Left renal pelvis (tissue), 4 donors: ENCODE data around the gene GCKR. TPM values are rescaled to one million over a fixed set of nuclear protein-coding genes. Genes with fewer than 3 reads are reported as not detected.

ENCODE experiments used
- DNase-seq, 4 donors: peaks; one replicate each; pipeline ENCODE4 v3.0.0-alpha.2; 2013; ENCODE audit warnings: low read depth in 4 of 4, low spot score in 3 of 4
- polyA plus RNA-seq, 4 donors: library from polyadenylated mRNA; unstranded; fragments of 120-200 nt; gene quantifications; one replicate each; pipeline ENCODE4 v1.2.1, GENCODE V29; 2013; ENCODE audit not compliant: insufficient read length in 4 of 4

GCKR gene
- under 1 TPM in 3 of 4 donors, not detected in 1; 0.14 to 0.18 (median 0.16) TPM for polyA plus RNA-seq

- no peak for DNase-seq
Measured at GRCh38 chr2:27496357-27497287, at the start of gene GCKR. Gene GCKR, plus strand, starts transcription at chr2:27496839. Its CDS starts 66 bp downstream, at chr2:27496905.

DNA sequence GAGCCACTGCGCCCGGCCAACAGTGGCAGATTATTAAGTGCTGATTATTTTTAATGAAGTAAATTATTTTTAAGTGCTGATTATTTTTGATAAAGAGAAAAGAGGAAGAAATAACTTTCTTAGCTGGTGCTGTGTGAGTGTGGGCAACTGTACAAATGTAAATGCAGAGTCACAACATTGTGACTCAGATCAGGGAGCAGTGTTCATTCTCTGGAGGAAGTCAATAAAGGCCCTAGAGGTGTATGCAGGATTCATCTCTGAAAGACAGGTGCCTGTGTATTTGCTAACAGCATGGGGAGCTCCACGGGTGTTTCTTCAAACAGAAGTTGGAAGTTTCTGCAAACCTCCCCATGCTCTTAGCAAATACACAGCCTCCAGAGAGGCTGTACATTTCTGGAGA lies 48.3 kb upstream of the GCKR start:
- DNase-seq = no peak

DNA sequence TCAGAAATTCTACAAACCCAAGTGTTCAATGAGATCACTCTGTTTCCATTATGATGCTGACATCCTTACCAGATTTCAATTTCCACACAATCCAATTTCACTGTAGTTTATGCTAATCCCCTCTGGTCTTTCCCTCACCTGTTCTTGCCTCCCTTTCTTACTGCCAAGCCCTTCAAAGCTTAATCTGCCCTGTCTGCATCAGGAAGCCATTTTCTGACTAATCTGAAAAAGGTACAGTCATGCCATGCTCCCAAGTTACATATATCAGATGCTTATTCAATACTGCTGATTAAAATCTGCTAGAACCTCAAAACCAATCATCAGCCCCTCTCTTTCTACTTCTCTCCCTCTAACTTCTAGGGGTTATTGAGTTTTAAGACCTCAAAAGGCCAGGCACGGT lies 45.5 kb upstream of the GCKR start:
- DNase-seq = no peak

- no peak for DNase-seq
Measured at GRCh38 chr2:27453968-27454367, 42.7 kb upstream of the GCKR start.

DNA sequence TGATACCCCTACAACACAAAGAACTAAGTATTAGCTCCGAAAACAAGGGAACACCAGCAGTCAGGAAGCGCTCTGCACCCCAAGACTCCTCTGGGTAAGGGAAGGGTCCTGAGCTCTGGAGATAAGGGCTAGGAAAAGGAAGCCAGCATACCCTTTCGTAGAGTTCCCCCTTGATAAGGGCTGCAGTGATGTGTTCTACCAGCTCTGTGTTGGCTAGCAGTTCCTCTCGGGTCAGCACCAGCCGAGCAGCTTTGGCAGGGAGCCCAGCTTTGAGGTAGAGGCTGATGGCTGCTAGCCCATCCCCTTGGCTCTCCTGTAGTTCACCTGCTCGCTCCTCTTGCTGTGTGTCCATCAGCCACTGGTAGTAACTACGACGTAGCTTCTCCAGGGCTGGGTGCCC lies 35.5 kb upstream of the GCKR start:
- DNase-seq = no peak

DNA sequence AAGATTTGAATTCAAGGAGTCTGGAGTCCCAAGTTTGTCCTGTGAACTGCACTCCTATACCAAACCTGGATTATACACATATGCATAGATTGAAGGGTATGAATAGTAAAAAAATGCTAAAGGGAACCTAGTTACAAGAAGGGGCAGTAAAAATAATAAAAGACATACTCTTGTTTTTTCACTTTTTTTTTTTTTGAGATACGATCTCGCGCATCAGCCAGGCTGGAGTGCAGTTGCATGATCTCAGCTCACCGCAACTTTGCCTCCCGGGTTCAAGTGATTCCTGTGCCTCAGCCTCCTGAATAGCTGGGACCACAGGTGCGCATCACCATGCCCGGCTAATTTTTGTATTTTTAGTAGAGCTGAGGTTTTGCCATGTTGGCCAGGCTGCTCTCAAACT lies 32.2 kb upstream of the GCKR start:
- DNase-seq = no peak

DNA sequence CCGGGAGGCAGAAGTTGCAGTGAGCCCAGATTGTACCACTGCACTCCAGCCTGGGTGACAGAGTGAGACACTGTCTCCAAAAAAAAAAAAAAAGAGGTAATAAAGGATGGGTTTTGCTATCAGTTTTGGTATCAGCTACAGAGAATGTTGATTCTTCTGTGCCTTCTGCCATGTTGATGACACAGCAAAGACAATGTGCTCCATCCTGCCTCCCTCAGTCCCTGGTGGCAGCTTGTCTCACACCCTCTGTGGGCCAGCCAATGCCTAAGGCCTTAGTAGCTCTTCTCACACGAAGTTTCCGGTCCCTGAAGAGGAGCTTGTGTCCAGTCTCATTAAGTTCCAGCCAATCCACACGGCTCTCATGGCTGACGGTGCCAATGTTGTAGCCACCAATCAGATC lies 24.7 kb upstream of the GCKR start:
- no peak for DNase-seq

DNA sequence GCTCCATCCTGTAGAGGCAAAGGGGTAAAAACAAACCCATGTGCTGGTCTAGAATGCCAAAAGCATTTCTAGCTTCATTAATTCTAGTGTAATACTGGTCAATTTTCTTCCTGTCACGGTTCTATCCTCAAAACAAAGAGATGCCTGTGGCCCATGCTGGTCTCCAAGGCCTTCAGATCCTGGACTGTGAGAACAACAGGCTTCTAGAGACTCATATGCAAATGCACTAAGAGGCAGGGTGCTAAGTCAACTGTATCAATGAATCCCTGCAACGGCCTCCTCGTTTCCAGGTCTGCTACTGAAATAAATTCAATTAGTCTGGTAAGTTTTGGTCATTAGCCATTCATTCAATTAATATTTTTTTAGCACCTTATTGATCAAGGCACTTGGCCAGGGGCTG lies 11.1 kb upstream of the GCKR start:
- no peak for DNase-seq

DNA sequence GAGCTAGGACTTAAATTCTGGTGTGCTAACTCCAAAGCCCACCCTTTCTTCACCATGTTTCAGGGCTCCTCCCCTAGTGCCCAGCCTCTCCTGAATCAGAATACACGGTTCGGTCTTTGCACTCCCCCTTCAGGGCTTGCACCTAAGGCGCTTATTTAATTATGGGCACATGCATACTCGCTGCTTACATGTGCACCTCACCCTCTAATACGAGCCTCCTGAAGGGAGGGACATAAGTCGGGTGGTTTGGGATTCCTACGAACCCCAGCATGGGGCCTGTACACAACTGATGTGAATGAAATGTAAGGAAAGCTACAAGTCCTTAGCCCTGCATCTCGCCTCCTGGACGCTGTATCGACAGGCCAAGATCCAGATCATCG lies 7.5 kb upstream of the GCKR start:
- no peak for DNase-seq

GRCh38 chr2:27489498-27490397 lies 6.9 kb upstream of the GCKR start, which contains the start of gene IFT172:
Gene IFT172, minus strand, starts transcription at chr2:27489743. Its CDS starts 90 bp downstream, at chr2:27489653.
- DNase-seq = peak; percentile 95 to 98 (median 96)

DNA sequence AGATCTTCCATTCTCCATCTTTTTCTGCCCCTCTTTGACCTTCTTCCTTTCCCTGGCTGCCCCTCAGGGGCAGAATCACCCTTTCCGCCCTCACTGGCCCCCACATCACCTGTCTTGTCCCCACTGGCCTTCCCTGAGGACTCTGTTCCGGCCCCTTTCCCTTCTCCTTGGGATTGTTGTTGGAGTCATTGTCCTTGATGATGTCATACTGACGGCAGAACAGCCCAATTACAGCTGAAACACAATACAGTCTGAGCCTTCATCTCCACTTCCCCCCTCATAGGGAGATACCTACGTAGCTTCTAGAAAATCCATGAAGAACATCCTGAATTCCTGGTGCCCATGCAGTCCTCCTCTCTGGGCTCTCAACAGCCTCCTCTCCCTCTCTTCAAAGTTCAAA lies 4.1 kb upstream of the GCKR start:
- no peak for DNase-seq

- no peak for DNase-seq
Measured at GRCh38 chr2:27493948-27494283, 2.7 kb upstream of the GCKR start.

DNA sequence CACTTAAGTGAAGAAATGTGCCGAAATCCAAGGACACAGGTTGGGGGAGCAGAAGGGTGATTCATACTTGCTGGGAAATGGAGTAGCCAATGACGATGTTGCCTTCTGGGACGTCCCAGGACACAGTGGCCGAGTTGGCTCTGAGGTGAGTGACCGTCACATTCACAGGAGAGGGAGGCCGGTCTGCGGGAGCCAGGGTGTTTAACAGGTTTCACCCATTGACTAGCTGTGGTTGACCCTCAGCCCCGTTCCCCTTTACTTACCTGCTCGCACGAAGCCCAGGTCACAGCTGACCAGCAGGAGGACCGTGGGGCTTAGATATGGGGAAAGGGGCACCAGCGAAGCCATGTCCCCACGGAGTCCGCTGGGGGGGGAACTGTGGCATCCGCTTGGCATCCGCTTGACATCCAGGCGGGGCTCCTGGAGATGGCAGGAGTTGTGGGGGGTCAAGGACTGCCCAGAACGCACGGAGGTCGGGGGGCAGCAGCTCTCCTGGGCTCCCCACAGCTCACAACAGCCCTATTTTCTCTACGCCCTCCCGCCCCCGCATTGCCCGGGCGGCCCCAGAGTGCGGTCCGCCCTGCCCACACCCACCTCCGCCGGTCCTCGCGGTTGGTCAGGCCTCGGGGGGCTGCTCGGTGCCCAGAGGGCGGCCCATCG lies 2.2 kb upstream of the GCKR start:
- DNase-seq = no peak

DNA sequence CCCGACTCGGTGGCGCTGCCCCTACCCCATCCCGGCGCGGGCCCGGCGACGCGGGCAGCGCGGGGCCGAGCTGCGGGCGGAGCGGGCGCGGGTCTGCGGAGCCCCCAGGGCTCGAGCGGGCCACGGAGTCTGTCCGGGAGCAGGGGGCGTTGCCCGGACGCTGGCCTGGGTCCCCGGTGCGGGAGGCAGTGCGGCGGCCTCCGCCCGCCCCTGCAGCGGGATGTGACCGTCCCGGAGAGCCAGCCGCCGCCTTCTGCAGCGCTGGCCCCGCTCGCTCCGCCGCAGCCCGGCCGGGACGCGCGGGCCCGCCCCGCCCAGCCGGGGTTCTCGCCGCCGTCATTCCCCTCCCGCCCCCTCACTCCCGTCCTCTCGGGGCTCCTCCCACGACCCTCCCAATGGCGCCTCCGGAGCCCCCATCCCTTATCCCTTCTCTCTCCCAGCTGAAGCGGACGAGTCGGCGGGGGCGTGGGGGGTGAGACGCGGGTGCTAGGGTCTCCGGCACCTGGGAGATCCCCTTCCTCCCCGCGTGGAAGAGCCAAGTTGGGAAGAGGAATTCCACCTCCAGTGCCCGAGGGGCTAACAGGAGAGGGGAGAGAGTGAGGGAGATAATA lies 1.6 kb upstream of the GCKR start, which contains the start of gene FNDC4:
FNDC4 (minus strand) TSS at position 257 of the 611 bp plus-strand sequence. CDS start 521 bp downstream, outside the sequence.
- no peak for DNase-seq

DNA sequence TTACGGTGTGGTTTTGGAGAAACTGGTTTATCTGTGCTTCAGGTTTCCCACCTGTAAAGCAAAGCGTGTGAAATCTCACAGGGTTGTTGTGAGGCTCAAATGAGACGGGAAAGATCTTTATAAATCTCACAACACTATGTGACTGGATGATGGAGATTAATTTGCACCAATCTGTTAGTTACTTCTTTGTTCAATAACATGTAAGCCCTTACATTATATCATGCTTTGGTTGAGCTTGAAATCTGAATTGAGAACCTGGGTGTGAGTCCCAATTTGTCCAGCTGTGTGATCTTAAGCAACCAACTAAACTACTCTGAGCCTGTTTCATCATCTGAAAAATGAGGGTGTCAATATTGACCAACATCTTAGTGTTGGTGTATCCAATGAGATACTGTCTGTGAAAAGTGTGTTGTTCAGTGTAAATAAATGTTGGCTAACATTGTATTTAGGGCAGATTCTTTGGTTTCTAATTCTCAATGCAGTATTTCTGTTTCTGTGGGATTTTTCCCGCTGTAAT lies 741 bp upstream of the GCKR start:
- DNase-seq = no peak

- no peak for DNase-seq
Measured at GRCh38 chr2:27497288-27497627, 619 bp downstream of the GCKR start.

GRCh38 chr2:27498975-27499374 lies 2.3 kb downstream of the GCKR start:
- no peak for DNase-seq

- no peak for DNase-seq
Measured at GRCh38 chr2:27501042-27501441, 4.4 kb downstream of the GCKR start.

DNA sequence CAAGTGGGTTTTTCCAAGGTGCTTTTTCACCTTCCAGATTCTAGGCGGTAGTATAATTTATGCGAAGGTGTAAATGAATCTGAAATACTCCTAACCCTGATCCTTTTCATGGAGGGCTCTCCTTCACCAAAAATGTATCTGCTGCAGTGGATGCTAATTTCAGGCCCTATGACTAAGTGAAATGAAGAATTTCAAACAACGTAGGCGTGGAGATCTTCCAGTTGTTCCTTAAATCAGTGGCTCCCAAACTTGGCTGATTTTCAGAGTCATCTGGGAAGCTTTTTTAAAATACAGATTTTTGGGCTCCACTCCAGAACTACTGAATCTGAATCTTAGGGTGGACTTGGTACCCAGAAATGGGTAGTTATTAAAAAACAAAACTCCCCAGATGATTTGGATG lies 5.5 kb downstream of the GCKR start:
- no peak for DNase-seq

DNA sequence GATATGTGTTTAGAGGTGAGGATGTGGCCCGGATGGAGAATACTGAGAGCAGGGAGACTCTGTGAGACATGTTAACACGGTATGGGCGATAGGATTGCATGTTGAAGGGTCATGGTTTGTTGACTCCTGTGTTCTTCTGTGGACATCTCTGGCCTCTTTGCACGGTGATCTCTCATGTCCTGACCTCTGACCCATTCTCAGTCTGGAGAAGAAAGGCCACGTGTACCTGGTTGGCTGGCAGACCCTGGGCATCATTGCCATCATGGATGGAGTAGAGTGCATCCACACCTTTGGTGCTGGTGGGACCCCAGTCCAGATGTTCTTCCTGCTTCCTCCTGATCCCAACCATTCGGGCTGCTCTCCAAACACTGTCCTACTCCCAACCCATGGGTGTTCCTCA lies 9.9 kb downstream of the GCKR start:
- DNase-seq = no peak
